COLO668 (cell line): ENCODE data around the gene WNT9B.

Experiments used
- DNase-seq: peaks from one replicate; lab custom pipeline; 2025; ENCODE audit not compliant: unreplicated experiment; lab: John Stamatoyannopoulos, UW

Gene WNT9B

DNA sequence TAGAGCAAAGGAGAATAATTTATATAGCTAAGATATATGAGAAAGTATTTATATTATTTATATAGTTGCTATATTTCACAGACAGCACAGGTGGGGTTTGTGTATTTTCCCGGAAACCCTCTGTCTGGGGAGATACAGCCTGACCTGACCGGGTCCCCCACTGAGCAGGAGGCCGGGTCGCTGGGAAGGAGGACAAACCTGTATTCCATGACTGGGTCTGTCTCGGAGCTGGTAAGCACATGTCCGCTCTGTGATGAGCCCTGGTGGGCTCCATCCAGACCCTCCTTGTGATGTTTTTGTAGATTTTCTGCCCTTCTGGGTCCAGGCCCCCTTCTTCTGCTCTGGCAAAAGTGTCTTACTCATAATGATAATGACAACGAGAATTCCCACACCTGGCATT lies 27.7 kb downstream of the WNT9B start:
- no peak for DNase-seq

DNA sequence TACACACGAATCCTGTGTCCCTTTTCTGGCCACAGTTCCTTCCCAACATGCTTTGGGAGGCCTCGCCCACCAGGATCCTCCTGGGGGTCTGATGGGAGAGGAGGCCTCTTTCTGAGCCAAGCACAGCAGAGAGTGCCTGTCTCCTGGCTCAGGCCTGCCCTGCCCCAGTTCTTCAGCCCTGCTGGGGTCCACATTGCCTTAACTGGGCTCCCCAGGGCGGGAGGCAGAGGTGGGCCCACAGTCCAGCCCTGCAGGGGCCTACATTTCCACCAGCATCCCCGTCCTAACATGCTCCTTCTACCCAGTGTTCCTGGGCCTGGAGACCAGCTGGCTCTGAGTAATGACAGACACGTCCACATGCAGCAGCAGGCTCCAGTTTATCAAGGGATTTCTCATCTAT lies 29.6 kb downstream of the WNT9B start:
- no peak for DNase-seq

DNA sequence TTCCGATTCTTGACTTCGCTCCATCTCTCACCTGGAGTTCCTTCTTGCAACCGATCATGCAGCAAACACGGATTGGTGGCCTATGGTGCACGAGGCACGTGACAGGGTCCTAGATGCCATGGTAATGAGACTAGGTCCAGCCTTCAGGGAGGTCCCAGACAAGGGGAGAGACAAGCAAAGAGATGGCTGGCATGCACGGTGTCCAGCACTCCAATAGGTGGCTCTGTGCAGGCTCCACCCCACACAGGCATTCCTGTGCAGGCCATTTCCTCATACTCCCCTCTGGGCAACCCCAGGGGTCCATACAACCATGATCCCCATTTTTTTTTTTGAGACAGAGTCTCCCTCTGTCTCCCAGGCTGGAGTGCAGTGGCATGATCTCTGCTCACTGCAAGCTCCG lies 31.3 kb downstream of the WNT9B start:
- no peak for DNase-seq

DNA sequence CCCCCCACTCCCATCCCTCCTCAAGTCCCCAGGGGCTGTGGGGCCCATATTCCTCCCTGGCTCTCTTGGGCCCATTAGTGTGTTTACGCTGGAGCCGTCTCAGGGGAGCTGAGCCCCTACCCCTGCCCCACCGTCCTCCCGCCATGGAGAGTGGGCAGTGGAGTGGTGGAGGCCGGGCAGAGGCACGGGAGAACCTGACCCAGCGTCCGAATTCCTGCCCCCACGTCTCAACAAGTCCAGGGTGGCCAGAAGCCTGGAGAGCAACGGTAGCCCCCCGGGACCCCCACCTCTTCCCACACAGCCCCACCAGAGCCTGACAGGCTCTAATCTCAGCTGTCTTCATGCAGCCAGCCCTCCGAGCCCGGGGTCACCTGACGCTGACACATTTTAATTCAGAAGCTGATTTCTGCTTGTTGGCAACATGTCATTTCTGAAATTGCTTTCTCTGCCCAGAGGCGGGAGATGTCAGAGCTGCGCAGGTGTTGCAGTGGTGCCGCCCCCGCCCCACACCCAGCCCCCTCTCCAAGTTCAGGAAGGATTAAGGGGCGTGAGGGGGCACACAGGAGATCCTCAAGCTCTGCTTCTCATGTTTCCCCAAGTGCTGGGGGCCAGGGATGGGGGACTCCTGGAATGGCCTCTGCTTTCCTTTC lies 32.6 kb downstream of the WNT9B start:
- no peak for DNase-seq

DNA sequence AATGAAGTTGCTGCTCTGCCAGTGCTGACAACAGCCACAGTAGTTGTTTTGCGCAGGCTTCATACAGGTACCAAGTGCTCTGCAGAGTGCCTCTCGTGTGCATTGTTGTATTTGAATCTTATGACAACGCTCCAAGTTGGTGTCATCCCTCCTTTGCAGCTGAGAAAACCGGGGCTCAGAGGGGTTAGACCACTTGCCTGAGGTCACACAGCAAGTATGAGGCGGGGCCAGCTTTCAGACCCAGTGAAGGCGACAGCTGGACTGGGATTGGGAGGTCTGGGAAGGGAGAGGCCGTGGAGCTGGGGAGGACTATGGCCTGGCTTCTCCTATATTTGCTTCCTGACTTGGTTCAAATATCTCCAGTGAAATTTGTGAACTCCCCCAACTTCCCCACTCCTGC lies 33.2 kb downstream of the WNT9B start:
- DNase-seq, result no peak

DNA sequence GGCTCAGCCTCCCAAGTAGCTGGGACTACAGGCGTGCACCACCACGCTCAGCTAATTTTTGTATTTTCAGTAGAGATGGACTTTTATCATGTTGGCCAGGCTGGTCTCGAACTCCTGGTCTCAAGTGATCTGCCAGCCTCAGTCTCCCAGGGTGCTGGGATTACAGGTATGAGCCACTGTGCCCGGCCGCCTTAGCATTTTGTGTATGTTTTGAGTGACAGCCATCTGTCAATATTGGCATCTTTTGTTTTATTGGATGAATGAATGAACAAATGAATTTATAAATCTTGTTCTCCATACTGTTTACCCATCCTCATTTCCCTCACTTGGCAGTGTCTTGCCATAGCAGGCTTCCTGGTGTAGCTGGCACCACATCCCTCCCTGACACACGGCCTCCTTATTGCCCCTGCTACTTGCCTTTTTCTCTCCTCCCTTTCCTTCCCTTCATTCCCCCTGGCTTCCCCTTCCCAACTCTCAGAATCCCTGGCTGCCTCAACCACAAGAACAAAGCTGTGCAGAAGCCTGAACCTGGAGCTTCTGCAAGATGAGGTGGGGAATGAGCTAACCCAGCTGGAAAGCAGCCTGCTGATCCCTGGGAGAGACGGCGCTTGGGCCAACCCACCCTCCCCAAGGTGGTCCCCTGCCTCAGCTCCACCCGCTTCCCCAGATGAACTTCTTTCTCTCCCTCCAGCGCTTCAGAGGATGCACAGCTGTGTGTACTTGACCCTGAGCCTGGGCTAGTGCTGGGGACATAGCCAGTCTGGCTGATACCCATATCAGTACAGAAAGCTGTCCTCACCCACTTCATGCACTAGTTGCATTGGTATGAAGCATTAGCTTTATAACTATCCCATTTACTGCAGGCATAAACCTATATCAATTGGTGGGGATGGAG lies 34.3 kb downstream of the WNT9B start:
- DNase-seq, result no peak

DNA sequence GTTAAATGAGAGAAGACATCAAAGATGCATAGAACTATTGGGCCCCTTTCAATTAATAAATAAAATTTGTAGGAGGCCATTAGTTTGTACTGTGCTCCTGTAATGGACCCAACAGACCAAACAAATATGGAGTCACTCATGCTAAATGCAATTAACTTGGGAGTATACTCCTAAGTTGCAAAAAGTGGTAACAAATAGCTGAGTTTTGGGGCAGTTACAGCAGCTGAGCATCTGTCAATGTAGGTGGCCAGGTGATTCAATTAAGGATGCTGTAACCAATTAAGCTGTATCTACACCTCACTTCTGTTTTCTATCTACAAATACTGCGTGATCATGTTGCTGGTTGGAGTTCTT lies 34.9 kb downstream of the WNT9B start:
- DNase-seq, result no peak

DNA sequence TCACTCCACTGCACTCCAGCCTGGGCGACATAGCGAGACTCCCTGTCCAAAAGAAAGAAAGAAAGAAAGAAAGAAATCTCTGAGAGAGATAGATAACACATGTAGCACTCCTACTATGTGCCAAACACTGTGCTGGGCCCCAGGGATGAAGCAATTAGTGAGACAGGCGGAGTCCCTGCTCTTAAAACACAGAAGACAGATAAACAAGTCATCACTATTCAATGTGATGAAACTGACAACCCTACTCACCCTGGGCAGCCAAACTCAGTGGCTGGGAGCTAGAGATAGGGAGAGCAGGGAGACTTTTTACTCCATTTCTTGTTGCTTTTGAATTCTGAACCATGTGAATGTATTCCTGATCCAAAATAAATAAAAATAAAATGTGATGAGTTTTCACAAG lies 36.3 kb downstream of the WNT9B start:
- no peak for DNase-seq

DNA sequence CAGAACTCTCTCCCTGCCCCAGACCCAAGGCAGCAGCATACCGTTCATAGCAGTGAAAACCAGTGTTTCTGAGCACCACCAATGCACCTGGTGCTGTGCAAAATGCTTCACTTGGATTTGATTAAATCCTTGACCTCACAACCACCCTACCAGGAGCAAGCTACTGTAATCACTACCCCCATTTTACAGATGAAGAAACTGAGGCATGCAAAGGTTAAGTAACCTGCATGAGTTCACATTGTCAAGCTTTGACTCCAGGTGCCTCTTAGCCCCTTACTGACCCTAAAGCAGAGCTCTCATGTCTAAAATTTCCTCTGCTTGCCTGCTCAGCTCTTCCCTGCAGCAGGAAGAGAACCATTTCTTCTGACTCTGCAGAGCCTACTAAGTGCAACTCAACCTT lies 37.3 kb downstream of the WNT9B start:
- DNase-seq, result no peak

DNA sequence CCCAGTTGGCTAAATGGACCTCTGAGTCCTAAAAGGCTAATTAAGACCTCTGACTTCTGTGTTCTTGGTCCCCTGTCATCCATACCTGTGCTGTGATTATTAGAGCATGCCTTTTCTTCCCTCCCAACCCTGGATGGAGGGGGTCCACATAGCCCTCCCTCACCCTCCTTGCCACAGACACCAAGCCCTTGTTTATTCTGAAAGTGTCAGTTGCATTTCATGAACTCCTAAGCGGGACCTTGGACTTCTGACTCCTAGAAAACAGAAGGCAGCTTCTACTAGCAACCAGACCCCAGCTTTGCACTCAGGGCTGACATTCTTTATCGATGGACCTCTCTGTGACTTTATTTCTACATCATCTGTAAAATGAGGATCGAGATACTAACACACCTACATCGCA lies 38.1 kb downstream of the WNT9B start:
- no peak for DNase-seq

DNA sequence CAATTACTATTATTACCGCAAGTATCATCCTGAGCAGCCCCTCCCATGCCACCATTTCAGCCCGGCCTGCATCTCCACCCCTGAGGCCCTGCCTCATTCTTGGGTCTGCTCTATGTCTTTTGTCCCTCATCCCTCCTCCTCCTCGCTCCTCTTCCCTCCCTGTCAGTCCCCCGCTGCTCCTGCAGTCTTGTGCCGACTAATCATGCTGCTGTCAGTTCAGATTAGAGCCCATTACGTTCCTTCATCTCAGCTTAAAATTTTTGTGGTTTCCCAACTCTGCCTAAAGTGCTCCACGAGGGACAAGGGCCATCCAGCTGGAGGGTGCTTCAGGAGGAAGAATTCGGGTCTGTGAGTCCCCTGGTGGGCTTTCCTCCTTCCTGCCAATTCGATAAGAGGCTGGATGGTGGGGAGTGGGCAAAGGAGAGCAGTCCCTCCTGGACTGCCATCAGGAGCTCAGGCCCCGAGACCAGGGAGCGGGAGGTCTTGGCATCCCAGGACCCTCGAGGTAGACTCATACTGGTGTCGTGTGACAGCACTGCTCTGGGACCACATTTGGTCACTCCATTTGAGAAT lies 38.7 kb downstream of the WNT9B start:
- DNase-seq, result no peak

DNA sequence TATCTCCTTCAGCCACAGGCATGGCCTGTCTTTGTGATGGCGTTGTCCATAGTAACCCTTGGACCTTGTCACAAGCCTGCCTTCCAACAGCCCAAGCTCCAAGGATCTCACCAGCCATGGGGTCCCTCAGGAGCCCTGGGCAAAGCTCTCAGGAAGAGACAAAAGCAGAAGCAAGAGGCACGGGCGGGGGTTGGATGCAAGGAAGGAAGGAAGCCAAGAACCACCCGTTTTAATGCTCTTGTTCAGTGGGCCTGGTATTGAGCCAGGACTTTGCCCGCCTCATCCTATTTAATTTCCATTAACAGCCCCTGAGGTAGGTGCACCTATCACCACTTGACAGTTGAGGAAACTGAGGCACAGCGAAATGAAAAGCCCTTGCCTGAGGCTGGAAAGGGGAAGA lies 39.3 kb downstream of the WNT9B start:
- no peak for DNase-seq

DNA sequence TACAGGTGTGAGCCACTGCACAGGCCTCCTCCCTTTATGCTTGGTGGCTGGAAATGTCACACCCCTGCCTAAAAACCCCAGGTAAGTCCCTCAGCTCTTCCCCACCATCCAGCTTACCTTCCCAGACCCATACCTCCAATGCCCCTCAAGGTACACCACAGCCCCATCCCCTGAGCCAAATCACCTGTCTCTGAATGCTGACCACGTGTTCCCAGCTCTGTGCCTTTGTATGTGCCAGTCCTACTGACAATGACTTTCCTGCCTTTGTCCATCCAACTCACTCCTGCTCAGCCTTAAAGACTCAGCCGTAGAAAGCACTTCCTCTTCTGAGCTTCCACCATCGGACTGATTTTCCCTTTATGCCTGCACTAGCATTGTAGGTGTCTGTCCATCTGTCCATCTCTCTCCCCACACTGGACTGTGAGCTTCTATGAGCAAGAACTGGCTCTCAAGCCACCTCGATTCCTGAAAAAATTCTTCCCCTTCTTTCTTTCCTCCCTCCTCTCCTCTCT lies 40.9 kb downstream of the WNT9B start:
- no peak for DNase-seq

DNA sequence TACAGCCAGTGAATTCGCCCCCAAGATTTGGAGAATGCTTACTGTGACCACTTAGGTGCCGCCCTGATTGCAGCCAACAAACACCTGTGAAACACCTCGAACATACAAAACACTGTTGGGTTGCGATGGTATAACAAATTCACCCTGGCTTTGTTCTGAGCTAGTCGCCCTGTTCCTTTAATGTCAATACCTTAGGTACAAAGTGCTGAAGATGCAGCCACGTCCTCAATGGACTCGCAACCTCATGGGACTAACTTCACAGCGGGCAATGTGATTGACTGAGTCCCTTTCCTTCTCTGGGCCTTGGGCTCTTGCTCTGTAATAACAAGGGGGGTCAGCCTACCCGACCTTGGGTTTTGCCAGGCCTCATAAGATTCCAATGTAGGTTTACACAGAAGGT lies 42.6 kb downstream of the WNT9B start:
- DNase-seq, result no peak

DNA sequence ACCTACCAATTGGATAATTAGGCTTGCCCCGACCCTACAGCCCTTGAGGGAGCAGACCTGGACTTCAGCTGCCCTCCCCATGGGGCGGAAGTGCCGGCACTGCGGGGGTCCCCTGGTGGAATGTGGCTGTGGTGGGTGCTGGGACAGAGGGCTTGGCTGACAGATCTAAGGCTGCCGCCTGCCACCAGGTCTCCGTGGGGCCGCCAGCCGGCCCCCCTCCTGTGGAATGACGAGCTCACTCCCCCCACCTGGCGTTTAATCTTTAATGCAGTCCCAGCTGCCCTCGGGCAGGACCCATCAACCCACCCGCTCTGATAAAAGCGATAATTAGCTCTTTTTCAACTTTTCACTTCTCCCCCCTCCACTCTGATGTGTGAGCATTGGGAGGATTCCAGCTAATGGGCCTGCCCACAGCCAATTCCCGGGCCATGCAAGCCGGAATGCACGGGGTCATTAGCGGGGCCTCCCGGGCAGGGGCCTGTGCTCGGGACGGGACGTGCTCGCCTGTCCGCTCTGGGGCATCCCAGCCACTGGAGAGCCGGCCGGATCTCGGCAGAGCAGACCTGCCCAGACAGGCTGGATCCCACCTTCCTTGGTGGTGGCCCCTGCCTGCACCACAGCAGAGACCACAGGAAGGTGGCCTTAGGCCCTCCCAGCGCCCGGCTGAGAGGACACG lies 43.2 kb downstream of the WNT9B start:
- no peak for DNase-seq

DNA sequence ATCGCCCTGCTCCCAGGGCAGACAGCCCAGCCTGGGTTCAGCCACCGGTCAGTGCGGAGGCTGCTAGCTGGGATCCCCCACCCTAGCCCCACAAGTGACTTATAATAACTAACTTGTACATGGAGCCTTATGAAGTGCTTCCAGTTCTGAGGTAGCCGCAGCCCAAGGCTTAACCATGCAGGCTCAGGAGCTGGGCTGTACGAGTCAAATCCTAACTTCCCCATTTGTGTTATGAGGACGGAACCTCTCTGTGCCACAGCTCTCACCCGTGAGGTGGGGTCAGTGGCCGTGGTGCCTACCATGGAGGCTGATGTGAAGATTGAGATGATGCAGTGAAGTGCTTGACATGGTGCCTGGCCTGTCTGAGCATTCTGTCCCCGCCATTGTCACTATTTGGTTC lies 43.8 kb downstream of the WNT9B start:
- no peak for DNase-seq

DNA sequence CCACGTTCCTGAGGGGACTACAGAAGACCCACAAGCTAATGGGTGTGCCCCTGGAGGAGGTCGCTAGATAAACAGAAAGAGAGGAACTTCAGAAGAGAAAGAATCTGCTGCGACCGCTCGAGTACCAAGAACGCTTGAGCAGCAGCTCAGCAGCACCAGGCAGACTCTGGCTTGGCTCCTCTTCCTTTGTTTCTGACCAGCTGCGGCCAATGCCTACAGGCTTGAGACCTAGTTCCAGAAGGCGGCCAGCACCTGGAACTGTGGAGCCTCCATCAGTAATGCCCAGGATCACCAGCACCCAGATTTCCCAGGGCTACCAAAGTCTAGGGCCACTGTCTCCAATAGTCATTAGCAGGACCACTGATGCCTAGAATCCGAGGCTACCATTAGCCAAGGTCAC lies 45.6 kb downstream of the WNT9B start:
- DNase-seq, result no peak

DNA sequence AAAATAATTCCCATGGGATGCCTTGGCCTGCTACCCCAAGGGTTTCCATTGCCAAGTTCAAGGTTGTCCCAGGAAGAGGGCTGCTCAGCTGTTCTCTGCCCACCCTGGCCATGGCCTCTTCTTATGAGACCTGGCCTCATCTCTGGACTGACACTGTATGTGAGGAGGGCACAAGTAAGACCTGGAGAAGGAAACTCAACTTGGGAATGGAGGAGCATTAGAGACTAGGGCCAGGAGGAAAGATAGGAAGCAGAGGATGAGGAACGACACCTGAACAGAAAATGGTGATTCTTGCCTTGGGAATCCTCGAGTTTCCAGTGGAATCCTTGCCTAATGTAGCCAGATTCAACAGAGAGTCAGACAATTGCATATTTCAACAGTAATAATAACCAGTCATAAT lies 47.0 kb downstream of the WNT9B start:
- DNase-seq, result no peak

DNA sequence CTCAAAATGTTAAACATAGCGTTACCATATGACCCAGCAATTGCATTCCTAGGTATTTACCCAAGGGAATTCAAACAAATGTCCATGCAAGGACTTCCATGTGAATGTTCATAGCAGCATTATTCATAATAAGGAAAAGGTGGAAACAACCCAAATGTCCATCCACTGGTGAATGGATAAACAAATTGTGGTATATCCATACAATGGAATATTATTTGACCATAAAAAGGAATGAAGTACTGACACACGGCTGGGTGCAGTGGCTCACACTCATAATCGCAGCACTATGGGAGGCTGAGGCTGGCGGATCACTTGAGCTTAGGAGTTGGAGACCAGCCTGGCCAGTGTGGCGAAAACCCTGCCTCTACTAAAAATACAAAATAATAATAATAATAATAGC lies 47.5 kb downstream of the WNT9B start:
- no peak for DNase-seq

DNA sequence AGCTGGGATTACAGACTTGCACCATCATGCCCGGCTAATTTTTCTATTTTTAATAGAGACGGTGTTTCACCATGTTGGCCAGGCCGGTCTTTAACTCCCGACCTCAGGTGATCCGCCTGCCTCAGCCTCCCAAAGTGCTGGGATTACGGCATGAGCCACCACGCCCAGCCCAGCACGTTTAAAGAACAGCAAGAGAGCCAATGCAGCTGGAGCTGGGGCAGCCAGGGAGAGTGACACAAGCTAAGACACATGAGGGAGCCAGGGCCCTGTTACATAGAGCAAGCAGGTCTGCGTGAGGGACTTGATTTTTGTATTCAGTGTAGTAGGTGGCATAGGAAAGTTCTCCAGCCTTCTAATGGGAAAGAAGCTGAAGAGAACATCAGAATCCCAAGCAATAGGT lies 49.9 kb downstream of the WNT9B start:
- DNase-seq, result no peak

DNA sequence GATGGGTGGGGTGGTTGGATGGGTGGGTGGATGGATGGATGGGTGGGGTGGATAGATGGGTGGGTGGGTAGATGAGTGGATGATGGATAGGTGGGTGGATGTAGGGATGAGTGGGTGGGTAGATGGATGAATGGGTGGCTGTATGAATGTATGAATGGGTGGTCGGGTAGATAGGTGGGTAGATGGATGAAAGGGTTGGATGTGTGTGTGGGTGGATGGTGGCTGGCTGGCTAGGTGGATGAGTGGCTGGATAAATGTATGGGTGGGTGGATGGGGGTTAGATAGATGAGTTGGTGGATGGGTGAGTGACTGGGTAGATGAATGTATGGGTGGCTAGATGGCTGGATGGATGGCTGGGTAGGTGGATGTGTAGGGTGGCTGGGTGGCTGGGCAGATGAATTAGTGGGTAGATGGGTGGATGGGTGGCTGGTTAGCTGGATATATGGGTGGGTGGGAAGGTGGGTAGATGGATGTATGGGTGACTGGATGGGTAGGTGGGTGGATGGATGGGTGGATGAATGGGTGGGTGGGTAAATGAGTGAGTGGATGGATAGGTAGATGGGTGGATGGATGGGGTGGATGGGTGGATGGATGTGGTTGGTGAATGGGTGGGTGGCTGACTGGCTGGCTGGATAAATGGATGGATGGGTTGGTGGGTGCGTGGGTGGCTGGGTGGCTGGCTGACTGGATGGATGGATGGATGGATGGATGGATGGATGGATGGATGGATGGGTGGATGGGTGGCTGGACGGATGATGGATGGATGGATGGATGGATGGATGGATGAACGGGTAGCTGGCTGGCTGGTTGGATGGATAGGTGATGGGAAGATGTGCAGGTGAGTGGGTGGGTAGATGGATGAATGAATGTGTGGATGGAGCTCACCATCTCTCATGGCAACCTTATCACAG lies 52.6 kb downstream of the WNT9B start:
- DNase-seq, result no peak
